GM21526 (cell line): ENCODE measurements around the gene DCC.

Source experiments
- ATAC-seq: cut with Tn5 transposase; IDR thresholded peaks from one replicate; pipeline ENCODE4 v1.9.1; 2021; ENCODE audit warnings: moderate library complexity; ENCODE audit not compliant: unreplicated experiment, low FRiP score

DCC gene

DNA sequence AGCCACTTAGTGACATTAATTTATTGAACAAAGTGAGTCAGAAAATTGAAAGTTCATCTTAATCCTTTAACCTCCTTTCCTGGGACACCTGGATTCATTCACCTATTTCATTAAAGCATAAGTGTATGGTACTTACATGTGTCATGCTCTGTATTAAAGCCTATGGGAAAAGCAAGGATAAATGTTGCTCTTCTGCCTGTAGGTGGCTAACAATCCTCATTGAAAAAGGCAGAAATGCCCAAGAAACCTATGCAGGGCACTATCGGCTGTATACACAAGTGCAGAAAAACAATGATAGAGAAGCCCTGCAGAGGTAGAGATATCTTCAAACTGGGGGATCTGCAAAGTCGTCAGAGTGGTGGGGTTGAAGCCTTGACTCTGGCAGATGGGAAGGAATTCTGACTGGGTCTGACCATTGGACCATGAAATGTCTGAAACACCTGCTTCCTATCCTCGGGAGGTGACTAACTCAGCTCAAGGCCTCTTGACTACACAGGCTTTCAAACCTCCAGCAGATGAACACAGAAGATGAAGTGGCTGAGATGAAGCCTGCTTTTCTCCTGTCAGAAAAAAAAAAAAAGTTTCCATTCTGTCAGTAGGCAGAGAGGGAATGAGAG lies 83.1 kb downstream of the DCC start:
- no peak for ATAC-seq

DNA sequence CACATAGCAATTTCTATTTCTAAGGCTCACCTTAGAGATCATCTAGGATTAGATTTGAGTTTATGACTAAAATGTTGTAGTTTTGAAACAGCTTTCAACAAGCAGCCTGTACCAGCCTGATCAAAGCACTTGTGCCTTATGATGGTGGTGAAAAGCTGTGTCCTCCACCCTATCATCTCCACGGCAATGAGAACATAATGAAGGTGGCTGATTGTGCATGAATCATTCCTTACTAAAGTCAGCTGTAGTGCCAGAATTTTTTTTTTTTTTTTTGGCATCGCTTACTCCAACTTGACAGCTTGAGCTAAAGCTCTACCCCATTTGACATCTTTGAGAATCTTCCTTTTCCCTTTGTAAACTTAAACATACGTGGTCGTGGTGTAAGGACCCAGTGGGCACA lies 86.0 kb downstream of the DCC start:
- ATAC-seq = no peak

DNA sequence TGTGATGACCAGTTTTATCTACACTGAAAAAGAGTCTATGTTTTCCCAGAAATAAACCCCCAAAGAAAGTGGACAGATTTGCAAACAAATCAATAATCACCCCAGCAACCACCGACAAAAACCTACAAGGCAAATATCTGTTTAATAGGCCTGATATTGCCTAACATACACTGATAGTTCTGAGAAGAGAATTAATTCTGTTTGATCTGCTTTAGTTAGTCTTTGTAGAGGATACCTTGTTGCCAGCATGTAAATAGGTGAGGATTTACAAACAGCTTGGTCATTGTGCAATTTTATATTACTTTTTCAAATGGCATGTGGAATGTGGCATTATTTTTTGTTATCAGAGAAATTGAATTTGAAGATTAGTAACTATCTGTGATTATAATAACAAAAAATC lies 86.5 kb downstream of the DCC start:
- no peak for ATAC-seq

DNA sequence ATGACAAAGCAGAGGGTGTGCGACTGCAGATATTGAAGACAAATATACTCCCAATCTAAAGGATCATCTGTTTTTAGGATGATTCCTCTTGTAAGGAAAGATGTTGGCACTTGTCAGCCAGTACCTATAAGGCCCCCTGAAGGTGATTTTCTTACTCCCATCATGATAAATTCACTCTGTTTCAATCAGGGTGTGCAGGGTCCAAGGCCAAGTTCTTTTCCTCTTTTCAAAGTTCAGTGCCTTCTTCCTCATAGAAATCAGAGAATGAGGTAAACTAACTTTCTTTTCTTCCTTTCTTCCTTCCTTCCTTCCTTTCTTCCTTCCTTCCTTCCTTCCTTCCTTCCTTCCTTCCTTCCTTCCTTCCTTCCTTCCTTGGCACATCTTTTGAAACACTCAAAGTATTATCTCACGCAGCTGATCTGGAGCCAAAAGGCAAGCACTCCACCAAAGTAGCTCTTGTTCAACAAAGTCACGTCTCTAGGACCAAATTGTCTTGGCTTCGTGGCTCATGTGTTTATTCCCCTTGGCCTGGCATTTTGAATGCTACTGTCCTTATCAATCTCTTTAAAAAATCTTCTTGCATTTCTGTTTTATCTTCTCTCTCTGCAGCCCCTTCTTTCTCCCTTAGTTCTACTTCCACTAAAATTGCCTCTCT lies 87.7 kb downstream of the DCC start:
- ATAC-seq = no peak

DNA sequence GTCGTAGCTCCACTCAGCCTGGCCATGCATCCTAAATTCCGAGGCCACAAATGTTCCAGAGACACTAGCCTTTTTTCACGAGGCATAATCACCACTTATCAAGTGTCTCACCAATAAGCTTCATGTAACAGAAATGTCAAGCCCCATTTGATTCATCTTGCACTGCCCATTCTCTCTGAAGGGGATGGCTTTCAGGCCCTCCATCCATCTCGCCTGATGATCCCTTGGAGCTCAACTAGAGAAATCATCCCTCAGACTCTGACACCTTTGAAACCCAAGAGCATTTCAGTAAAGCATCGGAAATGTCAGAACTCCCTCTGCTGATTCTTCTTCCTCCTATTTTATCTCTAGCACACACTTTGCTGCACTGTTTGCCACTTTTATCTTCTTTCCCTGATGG lies 91.7 kb downstream of the DCC start:
- no peak for ATAC-seq

DNA sequence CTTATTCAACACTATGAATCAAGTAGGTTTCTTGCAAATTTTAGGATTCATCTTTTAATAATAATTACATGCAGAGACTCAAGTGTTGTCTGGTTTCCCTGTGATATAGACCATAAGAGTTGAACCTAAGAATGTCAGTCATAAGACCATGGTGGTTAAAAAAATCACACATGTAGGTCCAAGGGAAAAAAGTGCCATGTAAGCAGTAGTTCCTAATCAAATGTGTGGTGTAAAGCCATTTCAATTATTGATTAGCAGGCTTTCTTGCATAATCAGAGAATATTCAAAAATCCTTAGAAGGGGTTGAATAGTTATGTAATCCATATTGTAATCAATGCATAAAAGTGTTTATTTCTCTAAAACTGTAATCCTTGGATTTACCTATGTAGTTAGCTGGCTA lies 93.8 kb downstream of the DCC start:
- no peak for ATAC-seq

DNA sequence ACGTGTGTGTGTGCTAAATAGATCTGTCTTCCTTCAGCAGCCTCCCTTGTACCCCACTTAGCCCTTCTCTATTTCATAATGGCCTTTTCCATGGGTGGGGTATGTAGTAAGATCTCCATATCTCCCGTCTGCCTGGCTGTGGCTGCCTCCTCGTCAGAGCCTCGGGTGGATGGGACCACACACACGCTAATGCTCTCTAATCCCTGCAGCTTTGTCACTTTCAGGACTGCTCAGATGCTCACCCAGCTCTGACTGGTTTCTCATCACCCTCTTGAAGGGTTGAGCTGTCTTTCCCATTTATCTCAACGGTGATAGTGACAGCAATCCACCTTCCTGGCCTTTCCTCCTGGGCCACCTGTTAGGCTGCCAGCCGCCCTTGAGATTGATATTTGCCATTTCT lies 95.3 kb downstream of the DCC start:
- ATAC-seq = no peak

DNA sequence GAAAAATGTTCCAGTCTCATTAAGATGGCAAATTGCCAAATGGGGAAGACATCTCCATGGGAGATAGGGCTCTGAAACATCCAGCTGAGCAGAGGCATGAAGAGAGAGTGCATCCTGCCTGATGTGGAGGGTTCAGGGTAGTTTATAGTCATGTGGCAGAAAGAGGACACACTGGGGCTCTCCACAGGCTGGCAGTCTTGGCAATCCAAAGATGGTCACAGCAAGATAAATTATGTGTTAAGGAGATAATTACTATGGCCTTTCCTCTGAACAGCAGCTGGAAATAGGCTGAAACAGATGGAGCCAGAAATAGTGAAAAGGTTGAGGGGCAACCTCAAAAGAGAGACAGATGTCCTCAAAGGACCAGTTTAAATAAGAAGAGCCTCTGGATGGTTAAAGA lies 97.2 kb downstream of the DCC start:
- ATAC-seq = no peak

DNA sequence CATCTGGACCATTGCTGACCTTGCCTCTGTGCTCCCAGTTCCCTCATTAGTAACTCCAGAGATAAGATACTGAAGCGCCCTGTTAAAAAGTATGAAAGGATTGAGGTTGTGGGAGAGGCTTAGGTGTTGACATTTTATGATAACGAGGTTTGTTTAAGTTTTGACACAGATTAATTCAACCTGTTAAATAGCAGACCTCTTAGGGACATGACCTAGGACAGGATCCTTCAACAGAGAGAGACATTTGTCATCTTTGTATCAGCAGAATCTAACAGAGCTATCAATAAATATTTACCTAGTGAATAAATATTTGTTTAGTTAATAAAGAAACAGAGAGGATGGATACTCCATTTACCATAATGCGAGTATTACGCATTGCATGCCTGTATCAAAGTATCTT lies 99.5 kb downstream of the DCC start:
- ATAC-seq = no peak

DNA sequence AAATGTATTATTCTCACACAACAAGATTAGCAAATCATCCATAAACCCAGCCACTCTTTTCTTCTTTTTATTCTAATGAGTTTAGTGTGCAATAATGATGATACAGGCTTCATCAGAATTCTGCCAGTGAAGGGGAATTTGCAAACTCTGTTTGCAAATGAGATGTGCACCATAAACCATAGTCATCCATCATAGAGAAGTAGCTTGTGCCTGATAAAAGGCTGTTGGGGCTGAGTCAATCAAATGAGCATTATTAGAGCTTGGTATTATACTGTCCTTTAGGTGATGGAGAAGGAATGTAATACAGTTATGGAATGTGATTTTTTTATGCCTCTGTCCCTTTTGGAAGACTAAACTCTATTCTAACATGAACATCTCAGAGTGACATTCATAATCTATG lies 101.8 kb downstream of the DCC start:
- ATAC-seq = no peak

DNA sequence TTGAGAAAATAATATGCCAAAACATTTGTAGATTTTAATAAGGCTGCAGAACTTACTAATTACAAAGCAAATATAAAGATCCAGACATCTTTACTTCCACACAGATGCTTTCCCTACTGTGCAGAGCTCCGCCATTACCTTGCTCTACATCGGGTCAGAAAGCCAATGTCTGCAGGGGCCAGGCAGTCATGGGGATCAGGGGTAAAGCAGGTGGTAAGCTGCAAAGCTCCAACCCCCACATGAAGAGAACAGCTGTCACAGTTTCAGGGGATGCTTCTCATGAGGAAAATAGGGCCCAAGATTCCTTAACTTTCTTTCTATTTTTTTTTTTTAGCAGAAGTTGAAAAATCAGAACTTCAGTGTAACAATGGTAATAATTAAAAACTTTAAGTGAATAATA lies 102.7 kb downstream of the DCC start:
- ATAC-seq = no peak

DNA sequence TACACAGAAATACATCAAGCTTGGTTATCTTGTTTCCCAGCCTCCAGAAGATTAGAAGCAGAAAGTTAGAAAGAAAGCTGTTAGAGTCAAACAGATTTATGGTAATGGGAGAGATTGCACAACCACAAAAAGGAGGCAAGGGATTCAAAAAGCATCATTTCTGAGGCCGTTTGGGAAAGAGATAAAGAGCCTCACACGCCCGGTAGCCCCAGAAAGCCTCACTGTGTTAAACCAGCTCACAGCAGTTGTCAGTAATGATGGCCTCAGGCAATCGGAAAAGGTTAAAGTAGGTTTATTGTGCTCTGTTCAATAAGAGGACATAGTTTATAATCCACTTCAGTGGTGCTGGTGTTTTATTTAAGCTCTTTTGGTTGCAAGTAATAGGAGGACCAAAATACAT lies 111.3 kb downstream of the DCC start:
- ATAC-seq = no peak

DNA sequence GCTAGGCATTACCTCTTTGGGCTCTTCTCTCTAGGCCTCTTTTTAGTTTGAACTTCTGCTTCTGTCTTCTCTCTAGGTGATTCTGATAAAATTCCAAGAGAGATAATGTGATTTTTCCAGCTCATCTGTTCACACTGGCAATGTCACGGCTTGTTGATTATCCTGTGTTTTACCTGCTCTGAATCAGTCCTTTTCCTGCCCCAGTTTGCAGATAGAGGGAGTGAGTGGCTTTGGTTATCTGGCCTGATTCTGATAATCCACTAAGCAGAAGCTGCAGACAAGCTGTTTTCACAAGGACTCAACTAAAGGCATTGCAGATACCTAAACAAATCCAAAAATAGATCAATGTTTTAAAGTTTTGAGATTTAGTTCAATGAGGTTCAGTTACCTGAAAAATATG lies 111.9 kb downstream of the DCC start:
- ATAC-seq = no peak

DNA sequence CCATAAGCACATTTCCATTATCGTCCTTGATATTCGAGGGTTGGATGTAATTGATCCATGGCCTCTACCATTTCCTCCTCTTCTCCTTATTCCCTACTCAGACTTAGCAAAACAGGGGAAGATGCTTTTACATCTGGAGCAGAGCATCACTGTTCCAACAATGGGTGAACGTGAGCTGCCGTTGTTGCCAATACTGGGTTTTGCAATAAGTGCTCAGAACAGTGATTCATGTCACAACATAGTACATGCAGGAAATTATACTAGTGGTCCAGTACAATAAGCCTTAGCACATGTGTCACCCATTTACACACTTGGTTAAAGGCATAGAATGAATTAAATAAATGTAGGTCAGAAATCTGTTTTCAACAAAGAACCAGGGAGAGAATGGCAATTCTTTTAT lies 112.4 kb downstream of the DCC start:
- ATAC-seq = no peak

DNA sequence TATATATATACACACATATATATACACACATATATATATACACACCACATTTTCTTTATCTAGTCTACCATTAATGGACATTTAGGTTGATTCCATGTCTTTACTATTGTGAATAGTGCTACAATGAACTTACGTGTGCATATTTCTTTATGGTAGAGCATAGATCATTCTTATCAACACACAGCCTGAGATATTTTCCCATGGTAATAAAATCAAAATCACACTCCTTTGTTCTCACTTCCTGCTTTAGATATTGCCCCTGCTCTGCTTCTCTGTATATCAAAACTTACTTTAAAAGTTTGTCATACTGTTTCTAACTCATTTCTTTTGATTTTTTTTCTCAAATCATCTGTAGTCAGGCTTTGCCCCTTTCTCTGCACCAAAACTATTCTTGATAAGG lies 119.9 kb downstream of the DCC start:
- ATAC-seq = no peak

DNA sequence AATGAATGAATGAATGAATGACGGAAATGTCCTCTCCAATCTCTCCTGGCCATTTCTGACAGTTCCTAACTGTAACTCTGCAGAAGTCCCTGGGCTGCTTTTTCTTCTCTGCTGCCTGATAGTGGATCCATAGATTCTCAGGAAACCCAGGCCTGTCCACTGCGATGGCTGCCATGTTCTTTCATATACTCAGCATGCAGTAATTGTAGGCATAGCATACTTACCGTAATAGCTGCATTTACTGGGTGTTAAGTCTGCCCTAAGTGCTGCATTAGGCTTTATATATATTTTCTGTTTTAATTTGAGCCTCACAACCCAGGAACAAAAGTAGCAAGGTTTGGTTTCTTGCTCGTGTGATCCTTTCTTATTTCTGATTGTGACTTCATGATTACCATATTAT lies 122.9 kb downstream of the DCC start:
- ATAC-seq = no peak

DNA sequence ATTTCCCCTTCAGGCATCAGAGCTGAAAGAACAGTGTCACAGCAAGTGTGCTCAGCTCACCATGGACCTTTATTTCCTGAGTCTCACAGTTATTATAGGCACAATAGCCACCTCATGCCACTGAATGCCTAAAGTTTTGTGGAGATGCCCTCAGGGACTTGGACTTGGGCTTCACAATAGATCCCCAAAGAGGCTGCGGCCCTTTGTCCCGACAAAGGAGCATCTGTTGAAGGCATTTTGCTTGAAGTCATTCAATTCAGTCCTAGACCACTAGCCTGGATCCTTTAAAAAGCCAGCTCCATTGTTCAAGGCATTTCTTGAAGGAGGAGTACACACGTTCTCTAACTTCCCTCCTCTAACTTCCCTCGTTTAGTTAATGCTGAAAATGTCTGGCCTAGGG lies 125.4 kb downstream of the DCC start:
- no peak for ATAC-seq

DNA sequence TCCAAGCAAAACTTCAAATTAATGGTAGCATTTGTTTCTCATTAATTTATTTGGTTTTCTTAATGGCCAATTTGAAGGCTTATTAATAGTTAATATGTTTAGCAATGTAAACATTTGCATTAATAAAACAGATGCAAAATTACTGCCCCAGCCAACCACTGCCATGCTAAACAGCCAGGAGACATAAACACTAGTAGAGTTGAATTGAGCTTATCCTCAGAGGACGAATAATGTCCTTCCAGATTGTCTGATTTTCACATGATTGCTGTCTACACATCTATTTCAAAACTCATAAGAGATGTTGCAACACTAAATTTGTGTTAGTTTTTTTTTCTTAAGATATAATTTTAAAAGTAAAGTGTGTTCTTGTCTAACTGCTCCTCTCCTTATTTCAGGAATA lies 128.5 kb downstream of the DCC start:
- no peak for ATAC-seq

DNA sequence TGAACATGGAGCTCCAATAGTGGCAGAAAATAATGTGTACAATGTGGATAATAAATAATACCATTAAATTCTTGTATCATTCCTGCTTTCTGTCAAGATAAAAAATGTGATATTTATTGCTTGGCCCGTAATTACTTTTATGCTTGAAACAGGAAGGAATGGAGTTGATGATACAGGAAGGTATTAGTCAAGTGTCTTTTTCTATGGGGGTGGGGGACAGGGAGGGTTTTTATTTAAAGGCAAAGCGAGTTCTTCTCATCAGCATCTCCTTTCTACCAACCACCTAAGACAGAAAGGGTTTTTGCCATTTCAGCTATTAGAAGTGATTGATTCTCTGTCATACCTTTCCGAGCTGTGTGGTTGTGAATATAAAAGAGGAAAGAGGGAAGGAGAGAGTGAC lies 135.3 kb downstream of the DCC start:
- no peak for ATAC-seq

DNA sequence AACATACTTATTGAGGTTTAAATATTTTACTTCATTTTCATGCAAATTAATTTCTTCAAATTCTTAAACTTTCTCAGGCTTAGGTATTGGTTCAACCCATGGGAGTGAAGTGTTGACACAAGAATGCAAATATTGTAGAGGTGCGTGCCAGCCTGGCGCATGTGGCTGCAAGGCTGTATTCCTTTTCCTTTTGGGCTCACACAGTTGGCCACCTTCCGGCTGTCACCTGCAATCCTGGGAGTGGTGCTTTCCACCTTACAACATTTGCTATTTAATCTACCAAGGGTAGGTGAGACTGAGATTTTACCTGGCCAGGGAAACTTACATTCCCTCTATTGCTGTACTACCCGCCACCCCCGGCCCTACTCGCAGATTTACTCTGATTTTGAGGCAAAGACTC lies 141.1 kb downstream of the DCC start:
- no peak for ATAC-seq

DNA sequence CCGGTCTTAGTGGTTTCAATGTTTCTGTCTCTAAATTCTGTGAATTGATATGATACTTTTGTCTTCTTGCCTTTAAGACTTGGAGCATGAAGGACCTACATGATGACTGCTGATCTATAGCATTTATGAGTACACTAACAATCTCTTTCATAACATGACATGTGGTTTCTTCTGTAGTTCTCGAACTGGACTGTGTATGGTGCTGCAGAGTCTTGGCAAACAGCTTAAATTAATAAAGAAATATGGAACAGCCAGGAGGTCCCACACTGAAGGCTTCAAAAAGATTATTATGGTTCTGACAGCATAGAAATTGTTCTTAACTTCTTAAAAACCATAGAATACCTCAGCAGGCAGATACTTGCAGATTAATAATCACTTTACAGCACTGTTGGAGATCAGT lies 145.0 kb downstream of the DCC start:
- ATAC-seq = no peak

DNA sequence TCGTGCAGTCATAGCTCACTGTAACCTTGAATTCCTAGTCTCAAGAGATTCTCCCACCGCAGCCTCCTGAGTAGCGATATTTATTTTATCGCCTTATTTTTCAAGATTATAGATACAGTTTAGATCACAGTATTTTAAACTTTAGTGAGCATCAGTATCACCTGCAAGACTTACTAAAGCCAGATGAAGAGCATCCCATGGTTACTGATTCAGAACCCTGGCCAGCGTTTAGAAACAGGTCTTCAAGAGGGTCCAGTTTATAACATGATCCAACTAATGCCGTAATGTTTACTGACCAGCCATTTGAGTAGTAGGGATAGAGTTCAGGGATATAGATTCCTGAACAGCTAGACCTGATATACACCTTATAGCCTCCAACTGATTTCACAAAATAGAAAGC lies 146.1 kb downstream of the DCC start:
- ATAC-seq = no peak
